ENCODE data around the gene TRAPPC14.

Gene TRAPPC14

DNA sequence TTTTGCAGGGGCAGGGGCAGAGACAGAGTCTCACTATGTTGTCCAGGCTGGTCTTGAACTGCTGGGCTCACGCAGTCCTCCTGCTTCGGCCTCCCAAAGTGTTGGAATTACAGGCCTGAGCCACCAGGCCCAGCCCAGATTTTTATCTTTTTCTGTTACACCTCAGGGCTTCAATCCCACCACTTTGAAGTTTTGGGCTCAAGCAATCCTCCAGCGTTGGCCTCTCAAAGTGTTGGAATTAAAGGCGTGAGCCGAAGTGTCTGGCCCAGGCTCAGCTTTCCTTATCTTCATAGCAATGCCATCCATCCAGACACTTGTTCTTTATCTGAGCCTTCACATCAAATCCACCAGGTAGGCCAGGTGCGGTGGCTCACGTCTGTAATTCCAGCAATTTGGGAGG is 43.5 kb downstream of the TRAPPC14 start:
- Histone ChIP-seq H3K79me2 (ENCODE audit: insufficient read depth, low read length) (peaks cover 9% of the 10 kb centered on the region), H3K27me3 (ENCODE audit: low read length) (no peaks in the 10 kb centered on the region), H3K9ac (ENCODE audit: low read length) (no peak overlapping the region), H3K9me3 (ENCODE audit: insufficient read depth, low read length) (no peaks in the 10 kb centered on the region), H3K4me3 (ENCODE audit: insufficient read depth, low read length, poor library complexity, severe bottlenecking) (no peak overlapping the region), H3K4me2 (ENCODE audit: low read depth, low read length, poor library complexity, severe bottlenecking) (no peak overlapping the region), H3K36me3 (ENCODE audit: low read length) (no peaks in the 10 kb centered on the region; the same call in 1 of the 2 replicates), H3F3A (ENCODE audit: insufficient read depth) (peaks cover 4% of the 10 kb centered on the region; the same call in 1 of the 2 replicates), H4K20me1 (ENCODE audit: low read depth, low read length) (no peaks in the 10 kb centered on the region), H3K9me2 (replicated peaks; ENCODE audit: insufficient read depth, low read length) (no peaks in the 10 kb centered on the region), H3K27ac (ENCODE audit: low read depth, low read length) (no peak overlapping the region), H2AFZ (ENCODE audit: low read depth, low read length, severe bottlenecking) (no peak overlapping the region)
- TF ChIP-seq EZH2phosphoT487 (conservative IDR thresholded peaks at IDR 0.05; ENCODE audit: low read length) (no peak), CTCF (IDR thresholded peaks at IDR 0.05; ENCODE audit: insufficient read depth, low read length, poor library complexity, severe bottlenecking) (no peak)

DNA sequence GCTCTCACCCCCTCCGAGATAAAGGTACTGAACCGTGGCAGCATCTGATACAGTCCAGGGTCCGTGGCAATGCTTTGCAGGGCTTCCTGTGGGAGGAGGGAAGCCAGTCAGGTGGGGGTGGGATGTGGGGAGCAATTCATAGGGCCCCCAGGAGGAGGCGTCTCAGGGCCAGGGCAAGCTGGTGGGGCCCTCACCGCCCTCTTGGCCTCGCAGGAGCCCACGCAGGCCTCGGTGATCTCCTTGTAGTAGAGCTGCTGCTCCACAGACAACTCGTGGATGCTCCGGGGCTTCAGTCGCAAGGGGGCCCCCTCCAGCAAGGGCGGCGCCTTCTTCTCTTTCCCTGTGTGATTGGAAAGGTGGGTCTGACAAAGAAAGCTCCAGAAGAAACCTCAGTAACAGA is 46.6 kb downstream of the TRAPPC14 start:
- H3K9ac ChIP-seq (ENCODE audit: low read length): no peak overlapping the region
- H3K9me3 ChIP-seq (ENCODE audit: insufficient read depth, low read length): no peaks in the 10 kb centered on the region

DNA sequence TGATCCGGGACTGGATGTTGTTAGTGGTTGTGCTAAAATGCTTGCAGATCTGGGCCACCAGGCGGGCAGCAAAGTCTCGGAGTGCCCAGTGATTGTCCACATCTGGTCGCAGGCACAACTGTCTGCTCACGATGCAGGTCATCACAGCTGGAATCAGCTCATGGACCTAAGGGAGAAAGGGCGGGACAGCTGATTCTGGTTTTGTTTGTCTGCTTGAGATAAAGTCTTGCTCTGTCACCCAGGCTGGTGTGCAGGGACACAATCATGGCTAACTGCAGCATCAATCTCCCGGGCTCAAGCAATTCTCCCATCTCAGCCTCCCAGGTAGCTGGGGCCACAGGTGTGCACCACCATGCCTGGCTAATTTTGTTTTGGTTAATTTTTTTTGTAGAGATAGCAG is 47.4 kb downstream of the TRAPPC14 start:
- Histone ChIP-seq H3K4me3 (ENCODE audit: insufficient read depth, low read length, poor library complexity, severe bottlenecking) (no peak overlapping the region), H3K4me2 (ENCODE audit: low read depth, low read length, poor library complexity, severe bottlenecking) (no peak overlapping the region), H3K27me3 (ENCODE audit: low read length) (no peaks in the 10 kb centered on the region), H2AFZ (ENCODE audit: low read depth, low read length, severe bottlenecking) (no peak overlapping the region), H3K27ac (ENCODE audit: low read depth, low read length) (no peak overlapping the region), H3K9me3 (ENCODE audit: insufficient read depth, low read length) (no peaks in the 10 kb centered on the region), H3K9me2 (replicated peaks; ENCODE audit: insufficient read depth, low read length) (no peaks in the 10 kb centered on the region), H4K20me1 (ENCODE audit: low read depth, low read length) (no peaks in the 10 kb centered on the region), H3F3A (ENCODE audit: insufficient read depth) (no peaks in the 10 kb centered on the region), H3K9ac (ENCODE audit: low read length) (no peak overlapping the region), H3K79me2 (ENCODE audit: insufficient read depth, low read length) (no peaks in the 10 kb centered on the region), H3K36me3 (ENCODE audit: low read length) (no peaks in the 10 kb centered on the region; the same call in 1 of the 2 replicates)
- TF ChIP-seq EZH2phosphoT487 (conservative IDR thresholded peaks at IDR 0.05; ENCODE audit: low read length) (no peak), CTCF (IDR thresholded peaks at IDR 0.05; ENCODE audit: insufficient read depth, low read length, poor library complexity, severe bottlenecking) (no peak)

More for the DNA sequence above, 46.6 kb downstream of the TRAPPC14 start:
- H3F3A ChIP-seq (ENCODE audit: insufficient read depth): no peaks in the 10 kb centered on the region
- H4K20me1 ChIP-seq (ENCODE audit: low read depth, low read length): no peaks in the 10 kb centered on the region
- no peak overlapping the region for H3K4me3 ChIP-seq (ENCODE audit: insufficient read depth, low read length, poor library complexity, severe bottlenecking)
- no peak overlapping the region for H3K27ac ChIP-seq (ENCODE audit: low read depth, low read length)
- H3K27me3 ChIP-seq (ENCODE audit: low read length): no peaks in the 10 kb centered on the region
- no peak overlapping the region for H2AFZ ChIP-seq (ENCODE audit: low read depth, low read length, severe bottlenecking)
- H3K4me2 ChIP-seq (ENCODE audit: low read depth, low read length, poor library complexity, severe bottlenecking): no peak overlapping the region
- no peaks in the 10 kb centered on the region for H3K9me2 ChIP-seq (replicated peaks; ENCODE audit: insufficient read depth, low read length)
- no peaks in the 10 kb centered on the region; the same call in 1 of the 2 replicates for H3K36me3 ChIP-seq (ENCODE audit: low read length)
- H3K79me2 ChIP-seq (ENCODE audit: insufficient read depth, low read length): no peaks in the 10 kb centered on the region
- TF ChIP-seq CTCF (IDR thresholded peaks at IDR 0.05; ENCODE audit: insufficient read depth, low read length, poor library complexity, severe bottlenecking): no peak
- TF ChIP-seq EZH2phosphoT487 (conservative IDR thresholded peaks at IDR 0.05; ENCODE audit: low read length): no peak

Measured in SU-DHL-6 (cell line).